A549 (cell line): ENCODE measurements around the gene RLN3. TPM values are rescaled to one million over a fixed set of nuclear protein-coding genes. Genes with fewer than 3 reads are reported as not detected.

Experiments
- ATAC-seq, 2 experiments: fragments of 200-7000 bp in 1 of 2; fragments of >200 bp in 1 of 2; cut with Nextera tagmentation in 1 of 2; cut with Tn5 transposase in 1 of 2; 3 replicates each; pipeline versions ENCODE4 v1.8.0 to v1.9.1; 2018 to 2020; ENCODE audit warnings: mild to moderate bottlenecking in 1 of 2, moderate library complexity in 1 of 2
- CTCF ChIA-PET: fragments of 300-600 bp; sonication (Branson Sonifier 250); formaldehyde crosslinking; extraction: SDS; loops from one replicate; lab custom pipeline; 2021; ENCODE audit warnings: antibody characterized with exemption, inconsistent platforms; lab: Yijun Ruan, JAX
- POLR2A ChIA-PET: fragments of 350-600 bp; formaldehyde crosslinking; extraction: SDS; loops from one replicate; lab custom pipeline; 2021; ENCODE audit warnings: antibody characterized with exemption, inconsistent platforms; lab: Yijun Ruan, JAX
- DNase-seq, 2 experiments: peaks; one replicate each; pipeline versions ENCODE4 v3.0.0 to v3.0.0-alpha.2; 2011 to 2016; ENCODE audit warnings: low read depth in 1 of 2, low spot score in 1 of 2
- FAIRE-seq: peaks from 2 replicates; lab custom pipeline; 2011; peaks lifted over from hg19 to GRCh38; lab: Jason Lieb, UNC
- H3K27ac ChIP-seq, 2 experiments: fragments of >200 bp; sonication (Bioruptor Twin); formaldehyde crosslinking; 3 replicates each; pipeline ENCODE4 v1.5.1; 2016 to 2017
- H3K4me1 ChIP-seq: fragments of >200 bp; sonication (Bioruptor Twin); formaldehyde crosslinking; 3 replicates; pipeline ENCODE4 v1.6.1; 2016
- H3K4me2 ChIP-seq: fragments of >200 bp; sonication (Bioruptor Twin); formaldehyde crosslinking; 3 replicates; pipeline ENCODE4 v1.6.1; 2016
- H3K4me3 ChIP-seq: fragments of >200 bp; sonication (Bioruptor Twin); formaldehyde crosslinking; 3 replicates; pipeline ENCODE4 v1.5.1; 2016
- H3K9me3 ChIP-seq: fragments of >200 bp; sonication (Bioruptor Twin); formaldehyde crosslinking; 3 replicates; pipeline ENCODE4 v1.6.1; 2016
- BHLHE40 ChIP-seq: IDR thresholded peaks from 2 replicates; pipeline ENCODE4 v1.6.1; 2012; ENCODE audit warnings: low read depth, low read length, inconsistent platforms
- CEBPB ChIP-seq, 2 experiments: fragments of >200 bp in 1 of 2; sonication (Bioruptor Twin) in 1 of 2; formaldehyde crosslinking in 1 of 2; IDR thresholded peaks; 2 replicates each; pipeline ENCODE4 v1.6.1; 2012 to 2016
- CHD2 ChIP-seq: fragments of 150-350 bp; IDR thresholded peaks from 2 replicates; pipeline ENCODE4 v1.6.1; 2014; ENCODE audit warnings: low read length; ENCODE audit not compliant: partially characterized antibody
- EHMT2 ChIP-seq: fragments of 200-600 bp; sonication (generic); IDR thresholded peaks from 2 replicates; pipeline ENCODE4 v1.6.1; 2016; ENCODE audit warnings: antibody characterized with exemption, low read depth, mild to moderate bottlenecking, moderate library complexity
- EP300 ChIP-seq, 2 experiments: fragments of >200 bp; sonication (Bioruptor Twin); formaldehyde crosslinking; IDR thresholded peaks; 2 replicates in 1 of 2; 3 replicates in 1 of 2; pipeline ENCODE4 v1.6.1; 2016 to 2017
- FOSL2 ChIP-seq, 2 experiments: fragments of 450-650 bp in 1 of 2; fragments of >200 bp in 1 of 2; sonication (Bioruptor Twin) in 1 of 2; formaldehyde crosslinking; IDR thresholded peaks; 2 replicates each; pipeline versions ENCODE4 v1.5.0 to v1.6.1; 2016 to 2020; ENCODE audit warnings: mild to moderate bottlenecking in 1 of 2, moderate library complexity in 1 of 2
- FOXS1 ChIP-seq: fragments of 250-450 bp; sonication (Bioruptor Pico); IDR thresholded peaks from 2 replicates; pipeline ENCODE4 v1.5.0; 2020; ENCODE audit warnings: mild to moderate bottlenecking, moderate library complexity
- GATA3 ChIP-seq: IDR thresholded peaks from 2 replicates; pipeline ENCODE4 v1.6.1; 2012; ENCODE audit warnings: borderline replicate concordance
- HEYL ChIP-seq: fragments of 250-450 bp; sonication (Bioruptor Pico); IDR thresholded peaks from 2 replicates; pipeline ENCODE4 v1.8.0; 2021; ENCODE audit warnings: mild to moderate bottlenecking, moderate library complexity
- HOXA7 ChIP-seq: fragments of 250-450 bp; sonication (Bioruptor Pico); IDR thresholded peaks from 2 replicates; pipeline ENCODE4 v1.5.0; 2020; ENCODE audit warnings: mild to moderate bottlenecking, moderate library complexity
- JUNB ChIP-seq: fragments of >200 bp; sonication (Bioruptor Twin); formaldehyde crosslinking; IDR thresholded peaks from 2 replicates; pipeline ENCODE4 v1.6.1; 2016
- KDM1A ChIP-seq: fragments of 200-600 bp; sonication (generic); IDR thresholded peaks from 2 replicates; pipeline ENCODE4 v1.6.1; 2016; ENCODE audit warnings: low read depth, mild to moderate bottlenecking
- KDM5A ChIP-seq: fragments of 200-600 bp; sonication (generic); IDR thresholded peaks from 2 replicates; pipeline ENCODE4 v1.6.1; 2016; ENCODE audit warnings: antibody characterized with exemption, mild to moderate bottlenecking
- MAX ChIP-seq: IDR thresholded peaks from 2 replicates; pipeline ENCODE4 v1.6.1; 2012
- MAZ ChIP-seq: fragments of 150-350 bp; IDR thresholded peaks from 2 replicates; pipeline ENCODE4 v1.6.1; 2014; ENCODE audit warnings: antibody characterized with exemption, low read depth, low read length, borderline replicate concordance
- PHF8 ChIP-seq: fragments of 200-600 bp; sonication (generic); IDR thresholded peaks from 2 replicates; pipeline ENCODE4 v1.6.1; 2016; ENCODE audit warnings: low read depth, mild to moderate bottlenecking, antibody characterized with exemption, moderate library complexity, borderline replicate concordance
- RFX5 ChIP-seq: fragments of 450-650 bp; IDR thresholded peaks from 2 replicates; pipeline ENCODE4 v1.7.1; 2014; ENCODE audit warnings: antibody characterized with exemption, mild to moderate bottlenecking, moderate library complexity
- SMC3 ChIP-seq: fragments of >200 bp; sonication (Bioruptor Twin); formaldehyde crosslinking; IDR thresholded peaks from 3 replicates; pipeline ENCODE4 v1.6.1; 2018; ENCODE audit warnings: inconsistent platforms
- SREBF2 ChIP-seq: fragments of 450-650 bp; IDR thresholded peaks from 2 replicates; pipeline ENCODE4 v1.6.1; 2014; ENCODE audit warnings: mild to moderate bottlenecking, moderate library complexity
- TFCP2L1 ChIP-seq: fragments of 250-450 bp; sonication (Bioruptor Pico); IDR thresholded peaks from 2 replicates; pipeline ENCODE4 v1.5.0; 2021; ENCODE audit warnings: mild to moderate bottlenecking
- WGBS: methylation state at CpG from one replicate; pipeline ENCODE4 v1.1.6; 2017; ENCODE audit errors: missing lambda C conversion rate; 5-methylcytosine and 5-hydroxymethylcytosine counted together
- polyA plus RNA-seq, 4 experiments: library from polyadenylated mRNA; depleted of rRNA in 3 of 4; stranded (reverse); fragments of >200 nt; fragmentation: RNase III in 1 of 4; extraction: RNeasy Plus Mini Kit Qiagen cat#74134 plus additional on column Dnase treatment in 1 of 4; gene quantifications; 2 replicates in 3 of 4; 3 replicates in 1 of 4; pipeline ENCODE4 v1.2.3, GENCODE V29; 2011 to 2017
- TF ChIP-seq, protein P1 (sequence below): IDR thresholded peaks from 2 replicates; pipeline ENCODE4 v1.6.1; 2012; ENCODE audit warnings: low read depth, borderline replicate concordance

The RLN3 gene
- polyA plus RNA-seq, 2 of the 4 experiments (the other 2 are of a cell fraction), result not detected

- Histone ChIP-seq H3K4me3 (no peak overlapping the region), H3K4me1 (no peaks in the 10 kb centered on the region), H3K9me3 (no peaks in the 10 kb centered on the region; the same call in 2 of the 3 replicates), H3K4me2 (no peak overlapping the region), H3K27ac (no peak overlapping the region)
- FAIRE-seq, result no peak
- CTCF ChIA-PET, result interaction anchor here (0.5 to 1.7 kb wide), 4 partner anchors 78 to 121 kb away, joined by 3 to 5 read pairs (median 4); no protein-coding TSS in a partner anchor
- DNase-seq, result no peak
- 83% methylated on average over 11 of the region's 22 CpGs for WGBS
- POLR2A ChIA-PET, result no interaction called here
- no peak; a peak in 1 of 6 replicates for ATAC-seq
- TF ChIP-seq KDM5A (no peak), TFCP2L1 (CRISPR knock-in tag) (no peak), FOSL2 (IDR thresholded peaks at IDR 0.05) (no peak), FOSL2 (CRISPR knock-in tag; IDR thresholded peaks at IDR 0.05) (no peak), HEYL (CRISPR knock-in tag) (no peak), CEBPB (IDR thresholded peaks at IDR 0.05) (no peak)
Observed at GRCh38 chr19:13993590-13994300, 34.2 kb upstream of the RLN3 start.

GRCh38 chr19:13995017-13995728 is 32.8 kb upstream of the RLN3 start:
- no peak for DNase-seq
- no peaks in the 10 kb centered on the region for H3K4me1 ChIP-seq
- POLR2A ChIA-PET, result no interaction called here
- ATAC-seq, result no peak
- H3K4me3 ChIP-seq, result no peak overlapping the region
- H3K27ac ChIP-seq, result no peak overlapping the region; a peak in 1 of 6 replicates
- H3K9me3 ChIP-seq, result peaks cover 6% of the 10 kb centered on the region; the same call in 1 of the 3 replicates
- no peak overlapping the region for H3K4me2 ChIP-seq
- WGBS, result 97% methylated on average over 10 of the region's 13 CpGs
- FAIRE-seq, result no peak
- TF ChIP-seq FOSL2 (IDR thresholded peaks at IDR 0.05), result no peak
- TF ChIP-seq FOSL2 (CRISPR knock-in tag; IDR thresholded peaks at IDR 0.05), result no peak
- TF ChIP-seq TFCP2L1 (CRISPR knock-in tag), result no peak
- TF ChIP-seq EP300 (IDR thresholded peaks at IDR 0.05), result no peak
- CTCF ChIA-PET, result interaction anchor here (0.7 to 1.7 kb wide), 3 partner anchors 77 to 119 kb away, joined by 3 to 5 read pairs (median 3); no protein-coding TSS in a partner anchor

DNA sequence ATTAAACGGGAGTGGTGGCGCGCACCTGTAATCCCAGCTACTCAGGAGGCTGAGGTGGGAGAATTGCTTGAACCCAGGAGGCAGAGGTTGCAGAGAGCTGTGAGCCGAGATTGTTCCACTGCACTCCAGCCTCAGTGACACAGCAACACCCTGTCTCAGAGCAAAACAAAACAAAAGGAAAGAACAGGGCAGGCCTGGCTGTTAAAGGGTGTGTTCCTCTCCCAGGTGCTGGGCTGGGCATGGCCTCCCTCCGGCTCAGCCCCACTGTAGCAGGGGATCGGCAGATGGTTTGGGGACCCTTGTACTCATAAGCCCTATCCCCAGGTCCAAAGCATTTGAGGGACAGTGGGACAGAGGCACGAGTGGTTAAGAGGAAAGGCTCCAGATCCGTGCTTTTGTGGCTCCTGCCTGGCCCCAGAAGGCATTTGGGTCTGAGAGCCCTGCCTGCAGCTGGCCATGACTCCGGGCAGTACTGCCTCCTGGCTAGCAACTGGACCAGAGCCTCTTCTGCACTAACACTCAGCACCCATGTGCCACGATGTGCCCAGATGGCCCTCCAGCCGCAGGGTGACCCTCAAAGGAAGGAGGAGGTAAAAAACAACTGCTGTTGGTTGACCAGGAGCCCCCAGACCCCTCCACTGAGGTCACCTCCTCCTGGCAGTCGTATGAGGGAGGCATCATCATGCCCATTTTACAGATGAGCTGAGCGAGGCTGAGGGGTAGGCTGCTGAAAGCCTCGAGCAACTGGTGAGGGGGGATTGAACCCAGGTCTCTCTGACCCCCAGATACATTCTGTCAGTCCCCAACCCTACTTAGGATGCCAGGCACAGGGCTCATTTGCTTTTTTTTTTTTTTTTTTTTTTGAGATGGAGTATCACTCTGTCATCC is 31.8 kb upstream of the RLN3 start:
- TF ChIP-seq EHMT2 (no peak), FOXS1 (CRISPR knock-in tag) (no peak), SMC3 (no peak), MAX (no peak)
- ChIA-PET CTCF (interaction anchor here (0.7 to 1.0 kb wide), 2 partner anchors 76 to 115 kb away, joined by 3 read pairs; no protein-coding TSS in a partner anchor), POLR2A (no interaction called here)
- Histone ChIP-seq H3K9me3 (peaks cover 6% of the 10 kb centered on the region; the same call in 1 of the 3 replicates), H3K4me2 (no peak overlapping the region), H3K4me1 (no peaks in the 10 kb centered on the region), H3K4me3 (no peak overlapping the region), H3K27ac (no peak overlapping the region)
- 92% methylated on average over 10 of the region's 14 CpGs for WGBS
- FAIRE-seq, result no peak
- DNase-seq, result no peak
- no peak for ATAC-seq

DNA sequence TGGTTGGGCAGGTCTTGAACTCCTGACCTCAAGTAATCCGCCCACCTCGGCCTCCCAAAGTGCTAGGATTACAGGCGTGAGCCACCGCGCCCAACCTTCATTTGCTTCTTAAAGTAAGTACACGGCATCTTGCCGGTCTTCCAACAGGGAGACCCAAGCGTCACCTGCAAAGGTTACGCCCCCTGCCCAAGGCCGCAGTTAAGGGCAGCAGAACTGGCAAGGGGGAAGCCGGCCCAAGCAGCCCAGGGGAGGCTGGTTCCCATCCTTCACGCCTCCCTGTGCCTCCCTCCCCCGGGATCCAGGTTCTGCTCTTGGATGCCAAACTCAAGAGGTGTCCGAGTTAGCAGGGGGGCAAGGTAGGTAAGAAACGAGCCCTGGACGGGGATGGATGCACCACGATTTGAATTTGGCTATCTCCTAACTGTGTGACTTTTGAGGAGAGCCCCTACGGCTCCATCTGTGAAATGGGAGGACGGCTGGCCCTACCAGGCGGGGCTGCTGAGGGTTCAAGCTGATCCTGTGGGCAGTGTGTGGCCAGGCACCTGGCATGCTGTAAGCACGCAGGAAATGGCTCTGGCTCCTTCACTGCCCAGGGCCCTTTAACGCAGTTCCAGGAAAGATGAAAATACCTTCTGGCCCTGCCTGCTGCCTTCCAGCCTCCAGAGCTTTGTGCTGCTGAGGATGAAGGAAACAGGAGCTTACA is 30.9 kb upstream of the RLN3 start:
- Histone ChIP-seq H3K4me3 (no peak overlapping the region), H3K4me1 (no peaks in the 10 kb centered on the region), H3K27ac (no peak overlapping the region), H3K9me3 (peaks cover 6% of the 10 kb centered on the region; the same call in 1 of the 3 replicates), H3K4me2 (no peak overlapping the region)
- ATAC-seq (no peak), DNase-seq (no peak), FAIRE-seq (no peak)
- WGBS, result 93% methylated on average over 19 of the region's 22 CpGs
- CTCF ChIA-PET, result no interaction called here
- TF ChIP-seq KDM1A, result no peak
- no peak for TF ChIP-seq BHLHE40
- no peak for TF ChIP-seq SREBF2
- TF ChIP-seq RFX5, result no peak
- TF ChIP-seq TFCP2L1 (CRISPR knock-in tag), result no peak
- no peak for TF ChIP-seq HEYL (CRISPR knock-in tag)
- no peak for TF ChIP-seq CHD2
- no peak for TF ChIP-seq MAX
- TF ChIP-seq JUNB, result no peak
- TF ChIP-seq, protein P1, sequence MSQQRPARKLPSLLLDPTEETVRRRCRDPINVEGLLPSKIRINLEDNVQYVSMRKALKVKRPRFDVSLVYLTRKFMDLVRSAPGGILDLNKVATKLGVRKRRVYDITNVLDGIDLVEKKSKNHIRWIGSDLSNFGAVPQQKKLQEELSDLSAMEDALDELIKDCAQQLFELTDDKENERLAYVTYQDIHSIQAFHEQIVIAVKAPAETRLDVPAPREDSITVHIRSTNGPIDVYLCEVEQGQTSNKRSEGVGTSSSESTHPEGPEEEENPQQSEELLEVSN, result no peak
- TF ChIP-seq GATA3, result no peak
- TF ChIP-seq CEBPB (IDR thresholded peaks at IDR 0.05), result no peak
- TF ChIP-seq HOXA7 (CRISPR knock-in tag), result no peak
- TF ChIP-seq MAZ, result no peak
- TF ChIP-seq PHF8, result no peak
- POLR2A ChIA-PET, result no interaction called here
